HepG2 (cell line): ENCODE results near the gene TRNP1. TPM values are rescaled to one million over a fixed set of nuclear protein-coding genes. Genes with fewer than 3 reads are reported as not detected.
A peak's percentile ranks its signal among the peaks of the same experiment; 100 is the strongest.

Experiments used
- ATAC-seq: fragments of 200-7000 bp; cut with Tn5 transposase; 3 replicates; pipeline ENCODE4 v1.9.1; 2020; ENCODE audit warnings: mild to moderate bottlenecking, moderate library complexity
- BruUV-seq: library from RNA; stranded (reverse); fragments of 400-500 nt; replicated peaks from 2 replicates; lab custom pipeline; 2021; lab: Mats Ljungman, UMichigan
- CTCF ChIA-PET: fragments of 300-600 bp; formaldehyde crosslinking; extraction: SDS; loops from one replicate; lab custom pipeline; 2021; ENCODE audit warnings: low total read pairs, inconsistent platforms, low intra/inter-chr PET ratio; lab: Yijun Ruan, JAX
- POLR2A ChIA-PET: fragments of 350-600 bp; sonication (Branson Sonifier 250); formaldehyde crosslinking; loops from one replicate; lab custom pipeline; 2020; ENCODE audit warnings: antibody characterized with exemption, inconsistent platforms; lab: Yijun Ruan, JAX
- DNase-seq: peaks from one replicate; pipeline ENCODE4 v3.0.0-alpha.2; 2015; ENCODE audit warnings: low spot score
- FAIRE-seq: peaks from 3 replicates; lab custom pipeline; 2011; peaks lifted over from hg19 to GRCh38; lab: Jason Lieb, UNC
- H2AFZ ChIP-seq: one replicate; pipeline ENCODE4 v1.6.1; 2011; ENCODE audit warnings: low read length, inconsistent platforms
- H3K27ac ChIP-seq: fragments of 300-600 bp; 3 replicates; pipeline ENCODE4 v1.8.0; 2011; ENCODE audit warnings: mixed run types, mild to moderate bottlenecking, mixed read lengths, low read length, inconsistent platforms; ENCODE audit not compliant: insufficient read depth; ENCODE audit errors: extremely low read length
- H3K27me3 ChIP-seq, 2 experiments: fragments of 200-600 bp in 1 of 2; 2 replicates in 1 of 2; 3 replicates in 1 of 2; pipeline versions ENCODE4 v1.6.0 to v1.8.0; 2011; ENCODE audit warnings: low read length in 2 of 2, mild to moderate bottlenecking in 2 of 2, moderate library complexity in 2 of 2, inconsistent platforms in 1 of 2; ENCODE audit not compliant: insufficient read depth in 2 of 2, control insufficient read depth in 1 of 2
- H3K36me3 ChIP-seq, 2 experiments: fragments of 200-600 bp in 1 of 2; replicated peaks in 1 of 2; 2 replicates in 1 of 2; 3 replicates in 1 of 2; pipeline versions ENCODE4 v1.5.1 to v1.8.0; 2011; ENCODE audit warnings: low read length in 2 of 2, inconsistent platforms in 1 of 2; ENCODE audit not compliant: insufficient read depth in 2 of 2, control insufficient read depth in 1 of 2
- H3K4me1 ChIP-seq: 2 replicates; pipeline ENCODE4 v1.5.1; 2012; ENCODE audit warnings: low read length, inconsistent platforms; ENCODE audit not compliant: insufficient read depth
- H3K4me2 ChIP-seq: 2 replicates; pipeline ENCODE4 v1.6.0; 2011; ENCODE audit warnings: low read depth, low read length, inconsistent platforms
- H3K4me3 ChIP-seq, 3 experiments: fragments of 200-600 bp in 1 of 3; sonication (generic), shearing (Covaris generic) in 1 of 3; replicated peaks in 1 of 3; 2 replicates each; pipeline ENCODE4 v1.5.1; 2011 to 2016; ENCODE audit warnings: low read length in 3 of 3, inconsistent platforms in 2 of 3, low read depth in 2 of 3, mild to moderate bottlenecking in 2 of 3, control low read depth in 1 of 3, mixed read lengths in 1 of 3; ENCODE audit not compliant: insufficient read depth in 1 of 3
- H3K79me2 ChIP-seq: one replicate; pipeline ENCODE4 v1.6.1; 2011; ENCODE audit warnings: low read length, inconsistent platforms; ENCODE audit not compliant: insufficient read depth
- H3K9ac ChIP-seq: 2 replicates; pipeline ENCODE4 v1.6.0; 2011; ENCODE audit warnings: mild to moderate bottlenecking, low read depth, low read length, inconsistent platforms; ENCODE audit not compliant: insufficient read depth
- H3K9me3 ChIP-seq: 2 replicates; pipeline ENCODE4 v1.5.1; 2012; ENCODE audit warnings: mild to moderate bottlenecking, low read length
- H4K20me1 ChIP-seq: 2 replicates; pipeline ENCODE4 v1.6.0; 2011; ENCODE audit warnings: inconsistent platforms, mild to moderate bottlenecking, low read length, moderate library complexity; ENCODE audit not compliant: insufficient read depth
- FOSL2 ChIP-seq: sonication (generic); formaldehyde crosslinking; IDR thresholded peaks from 2 replicates; pipeline ENCODE4 v1.4.0; 2020; ENCODE audit warnings: missing genetic modification reagents
- FOXP1 ChIP-seq, 2 experiments: fragments of 450-650 bp in 1 of 2; IDR thresholded peaks; 2 replicates each; pipeline ENCODE4 v1.6.1; 2017 to 2018; ENCODE audit warnings: antibody characterized with exemption in 1 of 2
- KLF13 ChIP-seq: sonication (generic); formaldehyde crosslinking; IDR thresholded peaks from 2 replicates; pipeline ENCODE4 v1.4.0; 2020; ENCODE audit warnings: mild to moderate bottlenecking, missing genetic modification reagents
- RBM22 ChIP-seq: fragments of 200-400 bp; formaldehyde crosslinking; optimal IDR thresholded peaks from 2 replicates; pipeline ENCODE3; 2017; ENCODE audit warnings: mild to moderate bottlenecking, low read length, moderate library complexity
- XRCC5 ChIP-seq: fragments of 200-400 bp; formaldehyde crosslinking; optimal IDR thresholded peaks from 2 replicates; pipeline ENCODE3; 2017; ENCODE audit warnings: mild to moderate bottlenecking, low read length
- ZFP82 ChIP-seq: sonication (generic); formaldehyde crosslinking; IDR thresholded peaks from 2 replicates; pipeline ENCODE4 v1.5.1; 2020; ENCODE audit warnings: mild to moderate bottlenecking, missing genetic modification reagents, borderline replicate concordance
- ZNF20 ChIP-seq: sonication (generic); formaldehyde crosslinking; IDR thresholded peaks from 2 replicates; pipeline ENCODE4 v1.4.0; 2020; ENCODE audit warnings: mild to moderate bottlenecking, moderate library complexity, missing genetic modification reagents
- ZNF205 ChIP-seq: IDR thresholded peaks from 2 replicates; pipeline ENCODE4 v1.6.1; 2018; ENCODE audit warnings: missing biosample characterization, missing genetic modification reagents
- WGBS: methylation state at CpG from one replicate; pipeline ENCODE4 v1.1.6; 2017; ENCODE audit warnings: low lambda C conversion rate; 5-methylcytosine and 5-hydroxymethylcytosine counted together
- in situ Hi-C: cut with HindIII; loops from 2 replicates; pipeline ENCODE4 v1.10.0; 2017; ENCODE audit warnings: low pct_unique_long_range_greater_than_20kb; ENCODE audit not compliant: extremely low pct_ligation_motif_present
- intact Hi-C: fragments of 100-400 bp; cut with micrococcal nuclease; formaldehyde crosslinking; loops from one replicate; pipeline ENCODE4 v1.10.0; 2022; ENCODE audit not compliant: unreplicated experiment
- polyA plus RNA-seq, 8 experiments: library from polyadenylated mRNA; depleted of rRNA in 3 of 8; stranded (reverse) in 7 of 8; unstranded in 1 of 8; fragments of >200 nt; fragmentation: Illumina TruSeq in 4 of 8; extraction: Trizol in 4 of 8; gene quantifications; 2 replicates each; pipeline versions ENCODE4 v1.2.1 to v1.2.3, GENCODE V29; 2011 to 2016; ENCODE audit warnings: low read depth in 4 of 8, missing spikeins in 1 of 8, mixed read lengths in 1 of 8; ENCODE audit not compliant: insufficient read depth in 1 of 8
- total RNA-seq, 5 experiments: library from RNA; depleted of rRNA; stranded (reverse); fragments of >200 nt; fragmentation: Illumina TruSeq; extraction: Trizol; gene quantifications; 2 replicates each; pipeline ENCODE4 v1.2.3, GENCODE V29; 2016; ENCODE audit warnings: low read depth in 1 of 5

Gene TRNP1
- total and polyA plus RNA-seq, 2 of the 13 experiments (the other 11 are each of a cell fraction or from before 2014, with no cell fraction given): 42.0 to 158 TPM

DNA sequence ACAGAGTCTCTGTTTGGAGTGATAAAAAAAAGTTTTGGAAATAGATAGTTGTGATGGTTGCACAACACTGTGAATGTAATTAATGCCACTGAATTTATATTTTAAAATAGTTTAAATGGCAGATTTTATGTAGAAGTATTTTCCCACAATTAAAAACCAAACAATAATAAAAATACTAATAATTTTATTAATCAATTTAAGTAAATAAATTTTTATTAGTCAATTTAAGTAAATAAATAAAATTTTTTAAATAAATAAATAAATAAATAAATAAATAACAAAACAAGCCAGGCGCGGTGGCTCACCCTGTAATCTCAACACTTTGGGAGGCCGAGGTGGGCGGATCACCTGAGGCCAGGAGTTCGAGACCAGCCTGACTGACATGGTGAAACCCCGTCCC lies 28.3 kb upstream of the TRNP1 start:
- no peaks in the 10 kb centered on the region for H4K20me1 ChIP-seq
- H3K36me3 ChIP-seq: no peaks in the 10 kb centered on the region
- no peak for TF ChIP-seq FOSL2 (CRISPR knock-in tag)
- TF ChIP-seq XRCC5: no peak
- TF ChIP-seq KLF13 (CRISPR knock-in tag): no peak
- TF ChIP-seq ZNF205 (CRISPR knock-in tag): no peak
- TF ChIP-seq RBM22: no peak
- POLR2A ChIA-PET: no interaction called here
- no peak overlapping the region for H3K4me3 ChIP-seq
- in situ Hi-C loops: loop anchor here (5.0 kb wide), 1 partner anchor 132 kb away; no protein-coding TSS in a partner anchor
- 78% methylated on average over 6 of the region's 6 CpGs for WGBS
- no peak for DNase-seq
- CTCF ChIA-PET: no interaction called here
- no TSS peak for BruUV-seq
- intact Hi-C loops: loop anchor here (10.0 kb wide), 2 partner anchors 80 to 130 kb away; no protein-coding TSS in a partner anchor
- no peak overlapping the region for H3K4me2 ChIP-seq
- H3K9ac ChIP-seq: no peak overlapping the region
- 0 out of 5 replicates have a peak, but pooled peaks cover 0 to 4% of the 10 kb centered on the region in 2 experiments for H3K27me3 ChIP-seq
- H3K79me2 ChIP-seq: no peaks in the 10 kb centered on the region
- no peaks in the 10 kb centered on the region for H3K9me3 ChIP-seq
- no peak for ATAC-seq
- H3K4me1 ChIP-seq: peaks cover 96% of the 10 kb centered on the region
- H3K27ac ChIP-seq: no peak overlapping the region
- FAIRE-seq: no peak
- no peak overlapping the region for H2AFZ ChIP-seq

DNA sequence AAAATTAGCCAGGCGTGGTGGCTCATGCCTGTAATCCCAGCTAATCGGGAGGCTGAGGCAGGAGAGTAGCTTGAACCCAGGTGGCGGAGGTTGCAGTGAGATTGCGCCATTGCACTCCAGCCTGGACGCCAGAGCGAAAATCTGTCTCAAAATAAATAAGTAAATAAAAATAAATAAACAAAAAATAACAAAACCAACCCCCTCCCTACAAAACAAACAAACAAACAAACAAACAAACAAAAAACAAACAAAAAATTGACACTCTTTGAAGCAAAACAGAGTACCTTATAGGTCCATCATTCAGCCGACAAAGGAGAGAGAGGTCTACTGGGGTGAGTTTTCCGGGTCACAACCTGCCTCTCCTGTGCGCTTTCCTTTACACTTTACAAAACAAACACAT lies 27.9 kb upstream of the TRNP1 start:
- ChIA-PET POLR2A (interaction anchor here (0.6 to 5.7 kb wide), 5 partner anchors 27 to 76 kb away, joined by 3 to 253 read pairs (median 9); partner anchors contain the start of genes GPN2, NR0B2 and TRNP1), CTCF (no interaction called here)
- peaks cover 98% of the 10 kb centered on the region for H3K4me1 ChIP-seq
- DNase-seq: no peak
- no TSS peak for BruUV-seq
- intact Hi-C loops: loop anchor here (10.0 kb wide), 2 partner anchors 79 to 129 kb away; no protein-coding TSS in a partner anchor
- WGBS: 77% methylated on average over 9 of the region's 9 CpGs
- H3K79me2 ChIP-seq: no peaks in the 10 kb centered on the region
- TF ChIP-seq FOXP1 (IDR thresholded peaks at IDR 0.05) (peak; percentile 91), FOXP1 (CRISPR knock-in tag; IDR thresholded peaks at IDR 0.05) (no peak), ZFP82 (no peak), ZNF20 (CRISPR knock-in tag) (no peak)
- TF ChIP-seq, all 625 proteins: peak for 1
- H3K27ac ChIP-seq: no peak overlapping the region
- FAIRE-seq (no peak), ATAC-seq (no peak)
- H3K27me3 ChIP-seq: 0 out of 5 replicates have a peak, but pooled peaks cover 0 to 4% of the 10 kb centered on the region in 2 experiments
- H3K4me3 ChIP-seq: no peak overlapping the region
- no peak overlapping the region for H2AFZ ChIP-seq
- no peaks in the 10 kb centered on the region for H3K36me3 ChIP-seq
- in situ Hi-C loops: loop anchor here (5.0 kb wide), 1 partner anchor 132 kb away; no protein-coding TSS in a partner anchor
- no peak overlapping the region for H3K9ac ChIP-seq
- peak overlapping the region; percentile 76; the same call in 1 of the 2 replicates for H3K4me2 ChIP-seq
- no peaks in the 10 kb centered on the region for H4K20me1 ChIP-seq
- no peaks in the 10 kb centered on the region for H3K9me3 ChIP-seq
